Activated CD4-positive, alpha-beta memory T cell treated with anti-CD3 and anti-CD28 coated beads, Interleukin-2, amount 10 ng/mL, durations not matched to agents 7 days and 5 days (primary cell): ENCODE data around the gene LGALS8. TPM values are rescaled to one million over a fixed set of nuclear protein-coding genes. Genes with fewer than 3 reads are reported as not detected.
"Not testable (repeated sequence)": the region's sequence is repeated elsewhere in the genome, so short reads cannot be mapped to it uniquely, and the experiment has no call there.

ENCODE experiments used
- CTCF ChIA-PET: fragments of 350-600 bp; sonication (Branson Sonifier 250); formaldehyde crosslinking; loops from one replicate; lab custom pipeline; 2021; ENCODE audit warnings: antibody characterized with exemption, inconsistent platforms; lab: Charles Lee
- POLR2A ChIA-PET: fragments of 350-600 bp; sonication (Branson Sonifier 250); formaldehyde crosslinking; loops from one replicate; lab custom pipeline; 2021; ENCODE audit warnings: antibody characterized with exemption; lab: Charles Lee
- DNase-seq: peaks from one replicate; pipeline ENCODE4 v3.0.0-alpha.2; 2020
- H3K27ac Mint-ChIP-seq: one replicate; pipeline ENCODE4 v1.8.0; 2021; ENCODE audit warnings: mild to moderate bottlenecking, mixed read lengths
- H3K27me3 Mint-ChIP-seq: one replicate; pipeline ENCODE4 v1.8.0; 2021; ENCODE audit warnings: mixed read lengths
- H3K36me3 Mint-ChIP-seq: one replicate; pipeline ENCODE4 v1.8.0; 2021; ENCODE audit warnings: low read depth, mixed read lengths
- H3K4me1 Mint-ChIP-seq: one replicate; pipeline ENCODE4 v1.8.0; 2021; ENCODE audit warnings: mixed read lengths
- H3K4me3 Mint-ChIP-seq: one replicate; pipeline ENCODE4 v1.8.0; 2021; ENCODE audit warnings: mild to moderate bottlenecking, mixed read lengths
- H3K9me3 Mint-ChIP-seq: one replicate; pipeline ENCODE4 v1.8.0; 2021; ENCODE audit warnings: mixed read lengths
- total RNA-seq, 2 experiments: library from RNA; stranded (reverse); gene quantifications; one replicate each; pipeline ENCODE4 v1.2.3, GENCODE V29; 2021

Gene LGALS8
- total RNA-seq = 100 to 1,000 TPM; 145 to 146 TPM

- H3K4me3 Mint-ChIP-seq = peak within 1 kb of the TSS; percentile 88
- peaks cover 2% of the 10 kb centered on the region for H3K27me3 Mint-ChIP-seq
- ChIA-PET CTCF (interaction anchor here (0.9 kb wide), 1 partner anchor 10 kb away, joined by 4 read pairs; no protein-coding TSS in a partner anchor), POLR2A (interaction anchor here (0.5 to 2.6 kb wide), 15 partner anchors 9 to 273 kb away, joined by 3 to 18 read pairs (median 3); partner anchors contain the start of gene HEATR1)
- peaks cover 41% of the 10 kb centered on the region for H3K4me1 Mint-ChIP-seq
- no peaks in the 10 kb centered on the region for H3K9me3 Mint-ChIP-seq
- H3K27ac Mint-ChIP-seq = peak within 1 kb of the TSS; percentile 98
- peaks cover 38% of the 10 kb centered on the region for H3K36me3 Mint-ChIP-seq
- DNase-seq = peak; percentile 90
These were observed at the start of gene LGALS8 for GRCh38 chr1:236523704-236524141. LGALS8 (plus strand) TSS chr1:236523982; CDS start chr1:236526071, 2,089 bp downstream.

GRCh38 chr1:236476019-236476418 lies 47.8 kb upstream of the LGALS8 start:
- Mint-ChIP-seq H3K27ac (no peak overlapping the region), H3K36me3 (no peaks in the 10 kb centered on the region), H3K9me3 (no peaks in the 10 kb centered on the region), H3K4me1 (no peaks in the 10 kb centered on the region), H3K4me3 (no peak overlapping the region), H3K27me3 (no peaks in the 10 kb centered on the region)
- DNase-seq = no peak
- ChIA-PET POLR2A (no interaction called here), CTCF (interaction anchor here (1.4 kb wide), 1 partner anchor 25 kb away, joined by 4 read pairs; no protein-coding TSS in a partner anchor)

- H3K4me3 Mint-ChIP-seq = no peak overlapping the region
- ChIA-PET CTCF (no interaction called here), POLR2A (no interaction called here)
- H3K4me1 Mint-ChIP-seq = no peaks in the 10 kb centered on the region
- DNase-seq = no peak
- H3K9me3 Mint-ChIP-seq = no peaks in the 10 kb centered on the region
- H3K27ac Mint-ChIP-seq = no peak overlapping the region
- peaks cover 9% of the 10 kb centered on the region for H3K36me3 Mint-ChIP-seq
- peaks cover 2% of the 10 kb centered on the region for H3K27me3 Mint-ChIP-seq
These were observed 42.9 kb upstream of the LGALS8 start for GRCh38 chr1:236480758-236481436.

- H3K27ac Mint-ChIP-seq = no peak overlapping the region
- H3K4me1 Mint-ChIP-seq = peaks cover 4% of the 10 kb centered on the region
- ChIA-PET POLR2A (no interaction called here), CTCF (no interaction called here)
- peaks cover 2% of the 10 kb centered on the region for H3K27me3 Mint-ChIP-seq
- no peaks in the 10 kb centered on the region for H3K9me3 Mint-ChIP-seq
- peaks cover 9% of the 10 kb centered on the region for H3K36me3 Mint-ChIP-seq
- no peak overlapping the region for H3K4me3 Mint-ChIP-seq
- DNase-seq = no peak
These were observed 39.3 kb upstream of the LGALS8 start for GRCh38 chr1:236484310-236484971.

- Mint-ChIP-seq H3K27ac (no peak overlapping the region), H3K27me3 (peaks cover 6% of the 10 kb centered on the region), H3K9me3 (no peaks in the 10 kb centered on the region), H3K4me1 (peaks cover 8% of the 10 kb centered on the region), H3K4me3 (no peak overlapping the region), H3K36me3 (peaks cover 9% of the 10 kb centered on the region)
- ChIA-PET POLR2A (no interaction called here), CTCF (interaction anchor here (0.7 to 1.3 kb wide), 3 partner anchors 17 to 378 kb away, joined by 3 to 5 read pairs (median 3); no protein-coding TSS in a partner anchor)
- DNase-seq = no peak
These were observed 37.3 kb upstream of the LGALS8 start for GRCh38 chr1:236486356-236487002.

- POLR2A ChIA-PET, DNase-seq, H3K27ac Mint-ChIP-seq, H3K9me3 Mint-ChIP-seq, H3K27me3 Mint-ChIP-seq, H3K36me3 Mint-ChIP-seq, H3K4me3 Mint-ChIP-seq: not testable (repeated sequence)
- H3K4me1 Mint-ChIP-seq = peaks cover 17% of the 10 kb centered on the region
- CTCF ChIA-PET = interaction anchor here (0.6 to 1.1 kb wide), 4 partner anchors 14 to 384 kb away, joined by 3 read pairs; no protein-coding TSS in a partner anchor
These were observed 34.6 kb upstream of the LGALS8 start for GRCh38 chr1:236489161-236489560.

GRCh38 chr1:236489710-236490377 lies 33.9 kb upstream of the LGALS8 start:
- H3K9me3 Mint-ChIP-seq = peaks cover 3% of the 10 kb centered on the region
- CTCF ChIA-PET = interaction anchor here (1.0 to 2.5 kb wide), 6 partner anchors 11 to 384 kb away, joined by 3 to 24 read pairs (median 3); partner anchors contain the start of gene EDARADD

GRCh38 chr1:236491469-236492136 lies 32.2 kb upstream of the LGALS8 start:
- H3K27ac Mint-ChIP-seq = no peak overlapping the region
- ChIA-PET POLR2A (interaction anchor here (0.5 to 1.2 kb wide), 3 partner anchors 11 to 616 kb away, joined by 3 read pairs; no protein-coding TSS in a partner anchor), CTCF (interaction anchor here (0.6 to 2.5 kb wide), 7 partner anchors 11 to 423 kb away, joined by 3 to 24 read pairs (median 5); no protein-coding TSS in a partner anchor)
- peaks cover 7% of the 10 kb centered on the region for H3K27me3 Mint-ChIP-seq
- H3K4me1 Mint-ChIP-seq = peaks cover 15% of the 10 kb centered on the region
- H3K4me3 Mint-ChIP-seq = no peak overlapping the region
- H3K9me3 Mint-ChIP-seq = peaks cover 3% of the 10 kb centered on the region
- no peak for DNase-seq
- H3K36me3 Mint-ChIP-seq = no peaks in the 10 kb centered on the region

More at GRCh38 chr1:236489710-236490377, 33.9 kb upstream of the LGALS8 start:
- no peak for DNase-seq
- H3K27me3 Mint-ChIP-seq = peaks cover 7% of the 10 kb centered on the region
- POLR2A ChIA-PET = no interaction called here
- H3K36me3 Mint-ChIP-seq = no peaks in the 10 kb centered on the region
- no peak overlapping the region for H3K4me3 Mint-ChIP-seq
- no peak overlapping the region for H3K27ac Mint-ChIP-seq
- H3K4me1 Mint-ChIP-seq = peaks cover 17% of the 10 kb centered on the region

- Mint-ChIP-seq H3K27ac (no peak overlapping the region), H3K9me3 (peaks cover 3% of the 10 kb centered on the region), H3K27me3 (peaks cover 7% of the 10 kb centered on the region), H3K36me3 (no peaks in the 10 kb centered on the region), H3K4me1 (peaks cover 18% of the 10 kb centered on the region), H3K4me3 (no peak overlapping the region)
- DNase-seq = no peak
- POLR2A ChIA-PET = interaction anchor here (1.1 to 1.2 kb wide), 2 partner anchors 98 to 616 kb away, joined by 3 read pairs; no protein-coding TSS in a partner anchor
- CTCF ChIA-PET = interaction anchor here (0.7 to 2.5 kb wide), 6 partner anchors 11 to 388 kb away, joined by 3 to 24 read pairs (median 5); no protein-coding TSS in a partner anchor
These were observed 31.4 kb upstream of the LGALS8 start for GRCh38 chr1:236492378-236492777.

- DNase-seq = no peak
- ChIA-PET CTCF (no interaction called here), POLR2A (no interaction called here)
- Mint-ChIP-seq H3K9me3 (peaks cover 3% of the 10 kb centered on the region), H3K4me3 (no peak overlapping the region), H3K4me1 (peaks cover 15% of the 10 kb centered on the region), H3K27me3 (peaks cover 7% of the 10 kb centered on the region), H3K27ac (no peak overlapping the region), H3K36me3 (no peaks in the 10 kb centered on the region)
These were observed 29.7 kb upstream of the LGALS8 start for GRCh38 chr1:236494082-236494481.

- no peaks in the 10 kb centered on the region for H3K36me3 Mint-ChIP-seq
- H3K9me3 Mint-ChIP-seq = peaks cover 3% of the 10 kb centered on the region
- POLR2A ChIA-PET = no interaction called here
- peaks cover 13% of the 10 kb centered on the region for H3K4me1 Mint-ChIP-seq
- no peak overlapping the region for H3K27ac Mint-ChIP-seq
- DNase-seq = no peak
- peaks cover 5% of the 10 kb centered on the region for H3K27me3 Mint-ChIP-seq
- H3K4me3 Mint-ChIP-seq = no peak overlapping the region
- CTCF ChIA-PET = no interaction called here
These were observed 29.0 kb upstream of the LGALS8 start for GRCh38 chr1:236494586-236495466.
